ENCODE measurements around the gene MAPK7. TPM values are rescaled to one million over a fixed set of nuclear protein-coding genes. Genes with fewer than 3 reads are reported as not detected.

MAPK7 gene
- total RNA-seq, 2 experiments from 2014 or later = 8.1 to 19.3 TPM

DNA sequence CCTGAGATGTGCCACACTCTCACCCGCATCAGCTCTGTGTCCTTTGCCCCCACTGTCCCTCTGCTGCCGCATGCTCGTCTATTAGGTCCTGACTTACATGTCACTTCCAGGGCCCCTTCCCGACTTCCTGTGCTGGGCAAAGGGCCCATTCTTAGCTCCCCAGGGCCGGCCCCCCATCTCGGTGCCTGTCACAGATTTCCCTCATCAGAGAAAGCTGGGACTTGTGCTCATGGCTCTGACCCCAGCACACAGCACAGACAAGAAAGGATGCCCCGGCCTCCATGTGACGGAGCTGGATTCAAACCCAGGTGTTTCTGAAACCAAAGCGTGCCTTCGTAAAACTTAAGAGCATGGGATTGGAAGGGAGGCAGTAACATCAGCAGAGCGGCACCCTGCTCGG lies 5.9 kb upstream of the MAPK7 start:
- intact Hi-C loops (cut with micrococcal nuclease; ENCODE audit: unreplicated experiment) = loop anchor here (10.0 kb wide), 1 partner anchor 272 kb away; the partner anchor contains the start of gene ALDH3A2
- H3K27ac ChIP-seq (ENCODE audit: low read depth, low read length, poor library complexity, severe bottlenecking) = no peak overlapping the region
- no TSS peak for BruUV-seq (replicated peaks)

DNA sequence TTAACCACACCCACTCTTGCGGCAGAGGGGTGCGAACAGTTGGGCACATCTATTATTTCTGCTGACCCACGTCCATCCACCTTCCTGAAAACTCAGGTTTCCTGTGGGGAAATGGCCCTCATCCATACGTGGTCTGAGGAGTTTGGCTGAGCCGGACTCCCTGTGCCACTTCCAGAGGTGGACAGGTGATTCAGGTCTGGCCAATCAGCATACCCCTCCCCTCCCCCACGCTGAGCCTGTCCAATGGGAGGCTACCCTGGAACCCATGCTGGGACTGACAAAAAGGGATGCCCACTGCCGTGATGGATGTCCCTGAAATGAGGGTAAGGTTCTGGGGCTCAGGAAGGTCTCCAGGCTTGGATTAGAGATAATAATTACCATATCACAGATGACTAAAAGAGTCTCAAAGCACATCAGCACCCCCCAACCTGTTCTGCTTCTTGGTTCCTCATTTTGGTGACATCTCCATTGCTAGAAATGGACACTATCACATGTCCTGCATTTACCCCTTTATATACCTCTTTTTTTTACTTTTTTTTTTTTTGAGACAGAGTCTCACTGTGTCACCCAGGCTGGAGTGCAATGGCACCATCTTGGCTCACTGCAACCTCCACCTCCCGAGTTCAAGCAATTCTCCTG lies 5.3 kb upstream of the MAPK7 start:
- Histone ChIP-seq H3K4me2 (ENCODE audit: low read length) (no peak overlapping the region), H3K79me2 (ENCODE audit: insufficient read depth, low read depth, low read length) (peaks cover 7% of the 10 kb centered on the region; the same call in 1 of the 2 replicates), H3K9me3 (ENCODE audit: low read length) (no peaks in the 10 kb centered on the region), H3K9me2 (ENCODE audit: insufficient read depth, low read length) (no peaks in the 10 kb centered on the region), H3K4me1 (ENCODE audit: insufficient read depth, low read length, poor library complexity, severe bottlenecking) (peaks cover 37% of the 10 kb centered on the region), H3K4me3 (ENCODE audit: low read depth, low read length, poor library complexity, severe bottlenecking) (no peak overlapping the region), H4K20me1 (ENCODE audit: insufficient read depth, low read length) (no peaks in the 10 kb centered on the region), H2AFZ (ENCODE audit: low read length) (no peak overlapping the region), H3K36me3 (ENCODE audit: insufficient read depth, low read length) (no peaks in the 10 kb centered on the region), H3K27ac (ENCODE audit: low read depth, low read length, poor library complexity, severe bottlenecking) (no peak overlapping the region)
- POLR2A ChIA-PET = no interaction called here
- no TSS peak for BruUV-seq (replicated peaks)
- intact Hi-C loops (cut with micrococcal nuclease; ENCODE audit: unreplicated experiment) = loop anchor here (10.0 kb wide), 1 partner anchor 272 kb away; the partner anchor contains the start of gene ALDH3A2
- CTCF ChIA-PET (ENCODE audit: unreplicated experiment) = no interaction called here
- no peak for DNase-seq (ENCODE audit: low spot score)
- TF ChIP-seq EZH2phosphoT487 (IDR thresholded peaks at IDR 0.05; ENCODE audit: borderline replicate concordance, low read depth, low read length) = no peak
- TF ChIP-seq, protein P1, sequence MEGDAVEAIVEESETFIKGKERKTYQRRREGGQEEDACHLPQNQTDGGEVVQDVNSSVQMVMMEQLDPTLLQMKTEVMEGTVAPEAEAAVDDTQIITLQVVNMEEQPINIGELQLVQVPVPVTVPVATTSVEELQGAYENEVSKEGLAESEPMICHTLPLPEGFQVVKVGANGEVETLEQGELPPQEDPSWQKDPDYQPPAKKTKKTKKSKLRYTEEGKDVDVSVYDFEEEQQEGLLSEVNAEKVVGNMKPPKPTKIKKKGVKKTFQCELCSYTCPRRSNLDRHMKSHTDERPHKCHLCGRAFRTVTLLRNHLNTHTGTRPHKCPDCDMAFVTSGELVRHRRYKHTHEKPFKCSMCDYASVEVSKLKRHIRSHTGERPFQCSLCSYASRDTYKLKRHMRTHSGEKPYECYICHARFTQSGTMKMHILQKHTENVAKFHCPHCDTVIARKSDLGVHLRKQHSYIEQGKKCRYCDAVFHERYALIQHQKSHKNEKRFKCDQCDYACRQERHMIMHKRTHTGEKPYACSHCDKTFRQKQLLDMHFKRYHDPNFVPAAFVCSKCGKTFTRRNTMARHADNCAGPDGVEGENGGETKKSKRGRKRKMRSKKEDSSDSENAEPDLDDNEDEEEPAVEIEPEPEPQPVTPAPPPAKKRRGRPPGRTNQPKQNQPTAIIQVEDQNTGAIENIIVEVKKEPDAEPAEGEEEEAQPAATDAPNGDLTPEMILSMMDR (conservative IDR thresholded peaks at IDR 0.05; ENCODE audit: low read length) = no peak

More for the DNA sequence above, 5.9 kb upstream of the MAPK7 start:
- TF ChIP-seq EZH2phosphoT487 (IDR thresholded peaks at IDR 0.05; ENCODE audit: borderline replicate concordance, low read depth, low read length) = no peak
- TF ChIP-seq, protein P1 (conservative IDR thresholded peaks at IDR 0.05; ENCODE audit: low read length) = no peak
- Histone ChIP-seq H3K9me3 (ENCODE audit: low read length) (no peaks in the 10 kb centered on the region), H3K36me3 (ENCODE audit: insufficient read depth, low read length) (no peaks in the 10 kb centered on the region), H4K20me1 (ENCODE audit: insufficient read depth, low read length) (no peaks in the 10 kb centered on the region), H3K4me1 (ENCODE audit: insufficient read depth, low read length, poor library complexity, severe bottlenecking) (peaks cover 37% of the 10 kb centered on the region), H3K79me2 (ENCODE audit: insufficient read depth, low read depth, low read length) (peaks cover 7% of the 10 kb centered on the region; the same call in 1 of the 2 replicates), H3K4me2 (ENCODE audit: low read length) (no peak overlapping the region), H2AFZ (ENCODE audit: low read length) (no peak overlapping the region), H3K9me2 (ENCODE audit: insufficient read depth, low read length) (no peaks in the 10 kb centered on the region), H3K4me3 (ENCODE audit: low read depth, low read length, poor library complexity, severe bottlenecking) (no peak overlapping the region)
- DNase-seq (ENCODE audit: low spot score) = no peak
- ChIA-PET CTCF (ENCODE audit: unreplicated experiment) (no interaction called here), POLR2A (no interaction called here)

DNA sequence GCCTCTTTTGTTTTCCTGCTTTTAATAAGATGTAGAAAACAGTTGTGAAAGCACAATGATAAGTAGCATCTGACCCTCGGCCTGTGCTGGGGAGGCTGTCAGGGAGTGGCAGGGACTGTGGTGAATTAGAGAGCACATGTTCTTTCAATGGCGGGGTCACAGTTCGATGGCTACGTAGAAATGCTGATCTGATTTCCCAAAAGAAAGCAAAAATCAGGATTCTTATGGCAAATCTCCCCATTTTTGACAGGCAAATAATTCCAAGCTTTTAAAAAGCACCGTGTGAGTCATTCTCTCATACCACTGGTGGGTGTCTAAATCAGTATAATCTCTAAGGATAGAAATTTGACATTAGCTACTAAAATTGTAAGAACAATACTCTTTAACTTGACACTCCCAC lies 4.2 kb upstream of the MAPK7 start:
- BruUV-seq (replicated peaks) = no TSS peak
- Histone ChIP-seq H3K79me2 (ENCODE audit: insufficient read depth, low read depth, low read length) (peaks cover 7% of the 10 kb centered on the region; the same call in 1 of the 2 replicates), H3K4me3 (ENCODE audit: low read depth, low read length, poor library complexity, severe bottlenecking) (no peak overlapping the region), H4K20me1 (ENCODE audit: insufficient read depth, low read length) (no peaks in the 10 kb centered on the region), H3K36me3 (ENCODE audit: insufficient read depth, low read length) (no peaks in the 10 kb centered on the region), H3K9me3 (ENCODE audit: low read length) (no peaks in the 10 kb centered on the region), H3K4me2 (ENCODE audit: low read length) (no peak overlapping the region), H3K4me1 (ENCODE audit: insufficient read depth, low read length, poor library complexity, severe bottlenecking) (peaks cover 42% of the 10 kb centered on the region), H3K9me2 (ENCODE audit: insufficient read depth, low read length) (no peaks in the 10 kb centered on the region), H2AFZ (ENCODE audit: low read length) (no peak overlapping the region), H3K27ac (ENCODE audit: low read depth, low read length, poor library complexity, severe bottlenecking) (no peak overlapping the region)
- ChIA-PET POLR2A (interaction anchor here (0.6 kb wide), 1 partner anchor 9 kb away, joined by 3 read pairs; no protein-coding TSS in a partner anchor), CTCF (ENCODE audit: unreplicated experiment) (no interaction called here)
- intact Hi-C loops (cut with micrococcal nuclease; ENCODE audit: unreplicated experiment) = loop anchor here (10.0 kb wide), 1 partner anchor 271 kb away; the partner anchor contains the start of gene ALDH3A2
- DNase-seq (ENCODE audit: low spot score) = no peak
- no peak for TF ChIP-seq EZH2phosphoT487 (IDR thresholded peaks at IDR 0.05; ENCODE audit: borderline replicate concordance, low read depth, low read length)
- TF ChIP-seq, protein P1 (conservative IDR thresholded peaks at IDR 0.05; ENCODE audit: low read length) = no peak
